ENCODE measurements around the gene PALLD.

GRCh38 chr4:168537571-168537970 lies 40.7 kb downstream of the PALLD start:
- TF ChIP-seq CTCF (IDR thresholded peaks at IDR 0.05) (no peak), POLR2A (IDR thresholded peaks at IDR 0.05) (no peak)
